OCI-LY7 (cell line): ENCODE measurements around the gene ARHGAP33. TPM values are rescaled to one million over a fixed set of nuclear protein-coding genes. Genes with fewer than 3 reads are reported as not detected.

Source experiments
- BruUV-seq: library from RNA; stranded (reverse); fragments of 400-500 nt; replicated peaks from 2 replicates; lab custom pipeline; 2021; lab: Mats Ljungman, UMichigan
- CTCF ChIA-PET: fragments of 300-600 bp; sonication (Branson Sonifier 250); formaldehyde crosslinking; loops from one replicate; lab custom pipeline; 2022; ENCODE audit warnings: antibody characterized with exemption; ENCODE audit not compliant: unreplicated experiment; lab: Charles Lee
- POLR2A ChIA-PET: fragments of 300-600 bp; sonication (Branson Sonifier 250); formaldehyde crosslinking; loops from one replicate; lab custom pipeline; 2022; ENCODE audit warnings: antibody characterized with exemption; lab: Charles Lee
- DNase-seq: peaks from one replicate; pipeline ENCODE4 v3.0.0-alpha.2; 2015; ENCODE audit warnings: low spot score
- H2AFZ ChIP-seq: fragments of 200-600 bp; sonication (generic), shearing (Covaris generic); 2 replicates; pipeline ENCODE4 v1.6.1; 2014; ENCODE audit warnings: mild to moderate bottlenecking, antibody characterized with exemption, low read length, moderate library complexity
- H3K27ac ChIP-seq: fragments of 200-600 bp; sonication (generic); 2 replicates; pipeline ENCODE4 v1.5.1; 2014; ENCODE audit warnings: mixed run types, low read depth, mild to moderate bottlenecking, moderate library complexity, low read length, inconsistent platforms; ENCODE audit not compliant: poor library complexity, severe bottlenecking
- H3K36me3 ChIP-seq: fragments of 200-600 bp; sonication (generic); 2 replicates; pipeline ENCODE4 v1.6.1; 2014; ENCODE audit warnings: mild to moderate bottlenecking, antibody characterized with exemption, low read length, moderate library complexity, mixed read lengths; ENCODE audit not compliant: insufficient read depth
- H3K4me1 ChIP-seq: fragments of 200-600 bp; sonication (generic); 2 replicates; pipeline ENCODE4 v1.5.1; 2014; ENCODE audit warnings: mild to moderate bottlenecking, low read length; ENCODE audit not compliant: insufficient read depth, poor library complexity, severe bottlenecking
- H3K4me2 ChIP-seq: fragments of 200-600 bp; sonication (generic); 2 replicates; pipeline ENCODE4 v1.6.1; 2014; ENCODE audit warnings: mild to moderate bottlenecking, low read length
- H3K4me3 ChIP-seq: fragments of 200-600 bp; sonication (generic); 2 replicates; pipeline ENCODE4 v1.5.1; 2014; ENCODE audit warnings: mild to moderate bottlenecking, low read depth, low read length; ENCODE audit not compliant: poor library complexity, severe bottlenecking
- H3K79me2 ChIP-seq: fragments of 200-600 bp; sonication (generic); 2 replicates; pipeline ENCODE4 v1.6.1; 2016; ENCODE audit warnings: low read depth, mild to moderate bottlenecking, low read length, moderate library complexity, mixed read lengths; ENCODE audit not compliant: insufficient read depth
- H3K9me2 ChIP-seq: fragments of 200-600 bp; sonication (generic); 2 replicates; pipeline ENCODE4 v1.6.1; 2016; ENCODE audit warnings: mild to moderate bottlenecking, low read length, mixed read lengths; ENCODE audit not compliant: insufficient read depth
- H3K9me3 ChIP-seq: fragments of 200-600 bp; sonication (generic); 2 replicates; pipeline ENCODE4 v1.6.1; 2014; ENCODE audit warnings: mild to moderate bottlenecking, mixed run types, low read length, mixed read lengths
- H4K20me1 ChIP-seq: fragments of 200-600 bp; sonication (generic); 2 replicates; pipeline ENCODE4 v1.6.1; 2014; ENCODE audit warnings: mild to moderate bottlenecking, antibody characterized with exemption, low read length, moderate library complexity, mixed read lengths; ENCODE audit not compliant: insufficient read depth
- EZH2phosphoT487 ChIP-seq: fragments of 200-600 bp; sonication (generic); IDR thresholded peaks from 2 replicates; pipeline ENCODE4 v1.6.1; 2018; ENCODE audit warnings: low read depth, borderline replicate concordance, mild to moderate bottlenecking, mixed run types, antibody characterized with exemption, low read length, moderate library complexity, mixed read lengths
- intact Hi-C: fragments of 100-400 bp; cut with micrococcal nuclease; formaldehyde crosslinking; loops from one replicate; pipeline ENCODE4 v1.10.0; 2022; ENCODE audit not compliant: unreplicated experiment
- total RNA-seq, 2 experiments: library from RNA; depleted of rRNA in 1 of 2; stranded (reverse); fragments of >200 nt in 1 of 2; shearing (Covaris generic) in 1 of 2; gene quantifications; 2 replicates each; pipeline ENCODE4 v1.2.3, GENCODE V29; 2014 to 2022
- TF ChIP-seq, protein P1 (sequence below): fragments of 200-600 bp; sonication (generic); conservative IDR thresholded peaks from 2 replicates; pipeline ENCODE4 v1.5.1; 2014; ENCODE audit warnings: mild to moderate bottlenecking, antibody characterized with exemption, low read length, moderate library complexity, mixed read lengths

ARHGAP33 gene
- total RNA-seq, 2 experiments from 2014 or later, result 15.1 to 94.6 TPM

DNA sequence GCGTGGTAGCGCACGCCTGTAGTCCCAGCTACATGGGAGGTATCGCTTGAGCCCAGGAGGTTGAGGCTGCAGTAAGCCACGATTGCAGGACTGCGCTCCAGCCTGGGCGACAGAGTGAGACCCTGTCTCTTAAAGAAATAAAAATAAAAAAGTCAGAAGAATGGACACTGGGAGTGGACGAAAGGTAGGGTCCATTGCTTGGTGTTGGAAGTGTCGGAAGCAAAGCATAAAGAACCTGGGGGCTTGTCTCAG is 392 bp upstream of the ARHGAP33 start:
- Histone ChIP-seq H3K9me2 (no peaks in the 10 kb centered on the region), H3K9me3 (no peaks in the 10 kb centered on the region), H3K27ac (no peak overlapping the region), H4K20me1 (no peaks in the 10 kb centered on the region), H3K36me3 (no peaks in the 10 kb centered on the region), H3K4me2 (peak overlapping the region; percentile 59), H3K4me1 (peaks cover 19% of the 10 kb centered on the region), H2AFZ (peak overlapping the region; percentile 11; the same call in 1 of the 2 replicates), H3K79me2 (no peaks in the 10 kb centered on the region), H3K4me3 (peak overlapping the region; percentile 80)
- no peak for DNase-seq
- intact Hi-C loops, result loop anchor here (1.0 kb wide), 2 partner anchors 27 to 35 kb away; partner anchors contain the start of gene LIN37
- ChIA-PET CTCF (no interaction called here), POLR2A (no interaction called here)
- no peak for TF ChIP-seq EZH2phosphoT487
- TF ChIP-seq, protein P1, sequence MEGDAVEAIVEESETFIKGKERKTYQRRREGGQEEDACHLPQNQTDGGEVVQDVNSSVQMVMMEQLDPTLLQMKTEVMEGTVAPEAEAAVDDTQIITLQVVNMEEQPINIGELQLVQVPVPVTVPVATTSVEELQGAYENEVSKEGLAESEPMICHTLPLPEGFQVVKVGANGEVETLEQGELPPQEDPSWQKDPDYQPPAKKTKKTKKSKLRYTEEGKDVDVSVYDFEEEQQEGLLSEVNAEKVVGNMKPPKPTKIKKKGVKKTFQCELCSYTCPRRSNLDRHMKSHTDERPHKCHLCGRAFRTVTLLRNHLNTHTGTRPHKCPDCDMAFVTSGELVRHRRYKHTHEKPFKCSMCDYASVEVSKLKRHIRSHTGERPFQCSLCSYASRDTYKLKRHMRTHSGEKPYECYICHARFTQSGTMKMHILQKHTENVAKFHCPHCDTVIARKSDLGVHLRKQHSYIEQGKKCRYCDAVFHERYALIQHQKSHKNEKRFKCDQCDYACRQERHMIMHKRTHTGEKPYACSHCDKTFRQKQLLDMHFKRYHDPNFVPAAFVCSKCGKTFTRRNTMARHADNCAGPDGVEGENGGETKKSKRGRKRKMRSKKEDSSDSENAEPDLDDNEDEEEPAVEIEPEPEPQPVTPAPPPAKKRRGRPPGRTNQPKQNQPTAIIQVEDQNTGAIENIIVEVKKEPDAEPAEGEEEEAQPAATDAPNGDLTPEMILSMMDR, result no peak
- no TSS peak for BruUV-seq

GRCh38 chr19:35776102-35776788 is 881 bp downstream of the ARHGAP33 start:
- H3K9me3 ChIP-seq, result no peaks in the 10 kb centered on the region
- peak overlapping the region; percentile 80 for H3K4me3 ChIP-seq
- H3K9me2 ChIP-seq, result no peaks in the 10 kb centered on the region
- no peak for DNase-seq
- ChIA-PET POLR2A (interaction anchor here (0.5 kb wide), 1 partner anchor 33 kb away, joined by 9 read pairs; no protein-coding TSS in a partner anchor), CTCF (interaction anchor here (0.6 kb wide), 1 partner anchor 9 kb away, joined by 7 read pairs; no protein-coding TSS in a partner anchor)
- TF ChIP-seq EZH2phosphoT487, result no peak
- TF ChIP-seq, protein P1, result no peak
- H3K79me2 ChIP-seq, result no peaks in the 10 kb centered on the region
- H3K27ac ChIP-seq, result peak overlapping the region; percentile 29
- H3K36me3 ChIP-seq, result peaks cover 2% of the 10 kb centered on the region; the same call in 1 of the 2 replicates
- no peak overlapping the region; the same call in 1 of the 2 replicates for H2AFZ ChIP-seq
- intact Hi-C loops, result no loop called here
- H3K4me1 ChIP-seq, result peaks cover 19% of the 10 kb centered on the region
- peak overlapping the region; percentile 79 for H3K4me2 ChIP-seq
- TSS peak; percentile 52 for BruUV-seq
- H4K20me1 ChIP-seq, result no peaks in the 10 kb centered on the region
